HuH-7.5 (cell line): ENCODE data around the gene ZFAND3.

Experiments
- DNase-seq: peaks from one replicate; pipeline ENCODE4 v3.0.0; 2011; ENCODE audit warnings: low spot score

The ZFAND3 gene

DNA sequence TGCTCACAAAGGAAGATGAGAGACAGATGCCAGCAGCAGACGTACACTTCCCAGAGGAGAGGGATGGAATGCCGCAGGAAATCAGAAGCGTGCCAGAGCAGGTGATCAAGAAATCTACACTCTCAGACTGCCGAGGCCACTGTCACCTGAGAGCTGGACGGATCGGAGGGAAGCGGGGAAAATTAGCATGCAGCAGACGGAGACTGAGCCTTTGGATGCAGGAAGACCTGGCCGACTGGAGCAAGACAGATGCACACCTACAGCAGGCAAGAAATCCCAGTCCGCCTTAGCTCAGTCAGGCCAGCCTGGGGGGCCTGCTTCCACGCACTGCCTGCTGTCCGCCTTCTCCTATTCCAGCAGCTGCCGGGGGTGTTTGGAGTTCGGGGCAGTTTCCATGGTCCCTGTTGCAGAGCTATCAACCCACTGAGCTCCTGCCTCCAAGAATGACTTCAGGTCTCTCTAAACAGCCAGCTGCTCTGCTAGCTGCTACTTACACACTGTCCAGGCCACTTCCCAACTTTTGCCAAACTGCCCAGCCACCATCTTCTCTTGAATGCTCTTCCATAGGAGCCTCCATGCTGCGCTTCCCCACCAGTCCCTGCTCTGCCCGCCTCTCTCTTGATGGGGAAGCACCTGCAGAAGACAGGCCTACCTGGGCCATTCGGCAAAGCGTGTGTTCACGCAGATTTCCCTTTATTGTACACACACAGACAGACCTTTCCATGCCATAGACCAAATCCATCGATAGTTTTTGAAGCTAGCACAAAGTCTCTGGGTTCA lies 368.5 kb downstream of the ZFAND3 start:
- no peak for DNase-seq

DNA sequence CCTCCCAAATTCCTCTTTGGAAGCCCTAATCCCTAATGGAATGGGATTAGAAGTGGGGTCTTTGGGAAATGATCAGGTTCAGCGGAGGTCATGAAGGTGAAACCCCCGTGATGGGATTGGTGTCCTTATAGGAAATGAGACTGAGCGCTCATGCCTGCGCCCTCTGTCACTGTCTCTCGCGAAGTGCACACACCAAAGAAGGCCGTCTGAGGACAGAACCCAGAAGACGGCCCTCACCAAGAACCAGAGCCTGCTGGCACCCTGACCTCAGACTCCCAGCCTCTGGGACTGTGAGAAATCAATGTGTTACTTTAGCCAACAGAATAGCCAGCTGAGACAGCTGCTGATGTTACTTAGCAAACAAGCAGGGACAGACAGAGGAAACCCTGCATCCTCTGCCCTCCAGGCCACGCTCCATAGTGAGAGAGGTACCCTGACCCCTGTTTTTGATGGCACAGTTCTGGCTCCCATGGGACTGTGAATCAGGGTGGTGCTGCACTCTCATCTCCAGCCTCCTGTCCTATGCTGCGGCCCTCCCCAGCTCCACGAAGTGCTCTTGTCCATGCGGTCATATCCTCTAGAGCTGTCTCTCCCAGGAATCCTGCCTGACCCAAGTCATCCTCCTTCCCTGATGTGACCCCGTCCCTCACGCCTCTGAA lies 369.3 kb downstream of the ZFAND3 start:
- DNase-seq, result no peak

DNA sequence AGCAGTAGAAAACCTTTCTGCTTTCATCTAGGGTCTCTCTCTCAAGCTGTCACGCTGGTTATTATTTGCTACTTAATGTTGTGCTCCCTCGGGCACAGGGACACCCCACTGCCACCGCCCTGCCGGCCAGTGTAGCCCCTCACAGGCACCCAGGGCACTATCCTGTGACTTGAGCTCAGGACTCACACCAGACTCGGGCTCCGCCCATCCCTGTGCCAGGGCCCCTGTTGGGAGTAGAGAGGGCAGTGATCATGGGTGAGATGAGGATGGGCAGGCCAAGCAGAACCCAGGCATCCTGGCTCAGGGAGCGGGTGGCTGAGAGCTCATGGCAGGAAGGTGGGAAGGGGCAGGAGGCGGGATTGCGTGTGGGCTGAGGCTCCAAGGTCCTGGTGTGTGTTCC lies 371.9 kb downstream of the ZFAND3 start:
- no peak for DNase-seq

DNA sequence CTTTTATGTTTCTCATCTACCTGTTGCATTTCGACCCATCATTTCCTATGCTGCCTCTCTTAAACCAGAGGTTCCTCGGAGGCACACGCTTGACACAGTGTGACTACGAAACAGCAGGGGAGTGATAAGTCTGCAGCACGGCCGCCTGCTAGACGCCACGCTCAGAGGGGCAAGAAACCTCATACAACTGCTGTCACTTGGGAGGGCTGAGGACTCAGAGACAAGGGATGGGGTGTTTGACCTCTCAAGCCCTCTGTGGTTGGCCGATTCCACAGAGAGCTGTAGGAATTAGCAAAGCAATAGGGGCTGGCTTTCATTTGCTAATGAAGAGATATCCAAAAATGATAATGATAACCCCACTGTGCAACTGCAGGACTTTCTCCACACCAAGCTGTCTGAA lies 372.5 kb downstream of the ZFAND3 start:
- no peak for DNase-seq

DNA sequence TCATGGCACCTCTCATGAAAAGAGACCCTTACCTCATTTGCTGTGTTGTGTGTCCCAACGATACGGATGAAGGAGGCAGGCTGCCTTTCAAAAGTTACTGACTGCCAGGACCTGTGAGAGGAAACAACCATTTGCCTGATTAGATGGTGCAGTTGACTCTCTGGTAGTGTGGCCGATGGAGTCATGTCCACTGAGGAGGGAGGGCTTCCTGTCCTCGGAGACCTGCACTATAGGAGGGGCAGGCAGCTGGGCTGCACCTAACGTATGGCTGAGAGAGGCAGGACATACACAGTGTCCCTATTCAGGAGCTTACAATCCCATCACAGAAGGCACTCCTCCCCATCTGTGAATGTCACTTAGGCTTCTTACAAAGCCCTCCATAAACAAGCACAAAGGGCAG lies 373.0 kb downstream of the ZFAND3 start:
- no peak for DNase-seq

DNA sequence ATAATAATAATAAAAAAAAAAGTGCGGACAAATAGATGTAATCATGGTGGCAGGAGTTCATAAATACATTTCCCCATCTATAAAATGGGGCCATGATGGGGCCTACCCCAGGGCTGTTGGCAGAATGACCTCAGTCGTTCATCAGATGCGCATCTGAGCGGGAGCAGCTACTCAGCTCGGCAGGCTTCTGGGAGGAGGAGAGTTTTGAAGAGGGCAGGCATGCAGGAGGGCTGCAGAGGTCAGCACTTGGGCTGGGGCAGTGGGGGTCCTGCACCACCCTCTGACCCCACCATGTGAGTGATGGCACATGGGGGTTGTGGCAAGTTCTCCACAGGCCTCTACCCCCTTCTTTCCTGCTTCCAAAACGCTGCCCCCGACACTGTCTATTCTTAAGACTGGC lies 373.5 kb downstream of the ZFAND3 start:
- DNase-seq, result no peak

DNA sequence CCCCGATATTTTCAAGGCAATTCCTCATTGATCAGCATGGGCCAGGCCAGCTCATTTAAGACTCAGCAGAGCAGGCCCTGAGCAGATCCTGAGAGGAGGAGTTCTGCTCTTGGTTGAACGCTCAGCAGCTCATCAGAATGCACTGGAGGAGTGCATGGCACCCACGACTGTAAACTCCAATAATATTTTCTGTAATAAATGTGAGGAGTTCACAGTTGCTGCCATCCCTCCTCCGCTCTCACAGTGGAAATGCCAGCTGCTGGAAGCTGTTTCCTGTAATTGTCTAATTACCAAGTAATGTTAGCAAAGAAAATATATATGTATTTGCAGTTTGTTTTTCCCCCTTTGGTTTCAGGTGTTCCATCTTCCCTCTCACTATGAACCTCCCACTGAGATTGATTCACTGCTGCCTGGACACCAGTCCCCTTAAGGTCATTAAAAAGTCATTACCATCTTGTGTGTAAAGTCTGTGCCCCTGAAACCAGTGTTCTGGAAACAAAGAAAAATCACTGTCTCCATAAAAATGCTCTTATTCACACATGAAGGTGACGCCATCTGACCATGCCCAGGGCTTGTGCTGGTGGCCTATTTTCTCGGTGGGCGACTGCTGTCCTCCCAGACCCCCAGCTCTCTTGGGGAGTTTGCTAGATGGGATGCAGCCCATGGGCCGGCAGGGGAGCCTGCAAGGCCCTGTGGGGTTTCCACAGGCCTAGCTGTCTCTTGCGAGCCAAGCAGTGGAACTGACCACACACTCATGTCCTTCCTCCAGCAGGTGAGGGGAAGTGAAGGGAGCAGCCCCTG lies 374.2 kb downstream of the ZFAND3 start:
- DNase-seq, result no peak

DNA sequence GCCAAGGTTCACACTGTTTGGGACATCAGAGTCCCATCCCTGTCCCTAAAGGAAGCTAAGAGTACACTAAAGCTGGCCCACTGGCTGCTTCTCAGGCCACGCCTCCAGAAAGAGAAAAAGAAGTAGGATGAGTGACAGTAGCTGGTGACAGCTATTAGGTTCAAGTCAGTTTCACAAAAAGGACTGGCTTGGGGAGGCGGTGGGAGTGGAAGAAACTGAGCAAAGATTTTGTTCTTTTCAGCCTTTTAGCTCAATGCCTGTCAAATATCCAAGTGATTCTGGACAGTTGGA lies 374.7 kb downstream of the ZFAND3 start:
- DNase-seq, result no peak

DNA sequence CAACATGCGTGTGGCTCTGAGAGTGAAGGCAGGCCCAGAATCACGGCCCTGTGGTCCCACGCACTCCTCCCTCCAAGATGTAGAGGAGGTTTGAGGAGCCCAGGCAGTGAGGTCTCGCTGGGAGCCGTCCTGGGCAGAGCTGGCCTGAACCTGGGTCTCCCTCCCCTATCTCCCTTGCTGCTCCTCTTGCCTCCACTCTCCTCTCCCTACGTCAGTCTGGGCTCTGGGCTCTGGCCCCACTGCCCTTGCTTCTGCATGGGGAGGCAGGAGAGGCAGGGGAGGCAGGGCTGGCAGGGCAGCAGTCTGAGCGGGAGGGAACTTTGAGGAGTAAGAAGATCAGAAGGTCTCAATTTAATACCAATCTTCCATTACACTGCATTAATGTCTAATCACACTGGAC lies 375.1 kb downstream of the ZFAND3 start:
- DNase-seq, result no peak

DNA sequence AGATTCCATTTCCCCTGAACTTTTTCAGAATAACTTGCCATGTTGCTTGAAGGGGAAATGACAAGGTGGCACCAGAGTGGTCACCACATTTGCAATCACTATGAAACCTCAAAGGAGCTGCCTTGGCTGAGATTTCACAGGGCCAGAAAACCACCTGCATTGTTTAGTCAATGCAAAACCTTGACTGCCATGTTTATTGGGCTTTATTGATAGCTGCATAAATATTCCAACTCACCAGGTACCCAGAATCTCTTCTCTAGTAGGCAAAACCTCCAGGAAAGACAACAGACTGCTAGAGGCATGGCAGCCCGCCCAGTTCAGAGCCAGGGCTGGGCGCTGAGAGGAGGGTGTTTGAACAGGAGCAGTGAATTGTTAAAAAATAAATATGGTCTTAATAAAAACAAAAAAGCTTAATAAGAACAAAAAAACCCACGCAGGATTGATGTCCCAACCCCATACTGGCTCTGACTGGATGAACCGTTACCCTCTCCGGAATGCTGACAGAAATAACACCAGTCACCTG lies 375.6 kb downstream of the ZFAND3 start:
- DNase-seq, result no peak

DNA sequence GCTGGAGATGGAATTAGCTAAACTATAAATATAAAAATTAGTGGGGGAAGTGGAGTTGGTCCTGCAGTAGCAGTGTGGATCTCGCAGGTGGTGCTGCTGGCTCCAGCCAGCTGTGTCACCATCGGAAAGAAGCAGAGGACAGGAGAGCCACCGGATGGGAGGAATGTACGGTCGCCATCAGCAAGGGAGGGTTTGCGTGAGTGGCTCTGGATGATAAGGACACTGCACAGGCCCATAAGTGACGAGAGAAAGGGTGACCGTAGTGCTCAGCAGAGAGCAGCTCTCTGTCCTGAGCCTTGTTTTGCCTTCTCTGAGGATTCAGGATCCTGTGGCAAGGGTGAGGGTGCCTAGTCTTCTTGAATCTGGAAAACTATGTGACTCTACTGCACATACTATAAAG lies 378.7 kb downstream of the ZFAND3 start:
- DNase-seq, result no peak
